ENCODE measurements around the gene DSCAML1. TPM values are rescaled to one million over a fixed set of nuclear protein-coding genes. Genes with fewer than 3 reads are reported as not detected.

The DSCAML1 gene
- total RNA-seq, 1 experiment from 2014 or later, result not detected

DNA sequence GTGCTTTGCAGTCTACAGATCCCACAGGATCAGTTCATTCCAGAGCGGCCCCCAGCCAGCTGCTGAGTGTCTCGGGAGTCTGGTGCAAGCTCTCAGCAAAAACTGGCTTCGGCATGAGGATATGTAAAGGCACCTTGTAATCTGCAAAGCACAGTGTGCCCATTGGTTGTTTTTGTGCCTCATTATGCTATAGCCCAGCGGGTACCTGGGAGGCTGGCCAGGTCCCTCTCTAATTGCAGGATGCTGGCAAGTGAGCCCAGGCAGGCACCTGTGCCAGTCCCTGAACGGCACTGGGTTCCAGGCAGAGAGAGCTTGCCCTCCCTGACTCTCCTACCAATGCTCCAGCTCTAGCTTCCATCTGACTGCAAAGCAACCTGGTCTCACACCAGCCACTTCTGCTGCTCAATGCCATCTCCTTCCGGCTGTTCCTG is 128.7 kb downstream of the DSCAML1 start:
- no peak for DNase-seq (ENCODE audit: low read depth)

DNA sequence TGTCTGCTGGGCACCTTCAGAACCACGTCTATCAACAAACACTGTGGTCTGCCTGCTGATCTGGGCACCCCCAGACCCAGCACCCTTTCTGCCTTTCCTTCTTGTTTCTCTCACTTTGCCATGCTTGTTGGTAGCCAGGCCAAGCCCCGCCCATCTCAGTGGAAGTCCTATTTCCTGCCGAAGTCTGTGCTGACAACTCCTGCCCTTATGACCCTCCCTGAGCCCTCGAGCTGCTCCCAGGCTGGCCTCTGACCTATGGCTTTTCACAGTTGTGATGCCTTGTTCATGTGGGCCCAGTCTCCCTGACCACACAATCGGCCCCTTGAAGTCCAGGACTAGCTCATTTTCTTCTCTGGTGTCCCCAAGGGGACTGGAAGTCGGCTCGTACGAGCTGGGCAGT is 132.1 kb downstream of the DSCAML1 start:
- DNase-seq (ENCODE audit: low read depth), result no peak

- DNase-seq (ENCODE audit: low read depth), result no peak
Observed at GRCh38 chr11:117663821-117664220, 133.2 kb downstream of the DSCAML1 start.

- no peak for DNase-seq (ENCODE audit: low read depth)
Observed at GRCh38 chr11:117663414-117663813, 133.6 kb downstream of the DSCAML1 start.

DNA sequence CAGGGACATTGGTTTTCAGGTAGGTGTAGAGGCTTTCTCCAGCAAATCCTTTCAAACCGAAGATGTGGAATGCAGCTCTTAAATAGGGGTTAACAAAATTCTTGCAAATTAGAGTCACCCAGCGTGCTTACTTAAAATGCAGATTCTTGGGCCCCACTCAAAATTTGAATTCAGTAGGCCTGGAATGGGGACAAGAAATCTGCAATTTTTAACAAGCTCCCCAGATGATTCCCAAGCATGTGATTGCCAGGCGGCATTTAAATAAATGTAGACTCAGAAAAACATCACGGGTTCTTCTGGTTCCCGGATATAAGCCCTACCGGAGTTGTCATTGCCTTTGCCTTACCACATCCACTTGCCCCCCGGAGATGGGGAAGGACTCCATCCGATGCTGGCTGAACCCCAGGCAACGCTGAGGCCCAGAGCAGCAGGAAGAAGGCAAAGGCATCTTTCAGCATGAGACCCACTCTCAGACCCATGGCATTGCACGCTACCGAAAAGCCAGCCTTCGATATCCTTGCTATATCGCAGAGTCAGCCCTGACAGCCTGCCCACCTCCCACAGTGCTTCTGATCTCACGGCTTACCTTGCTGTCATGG is 134.2 kb downstream of the DSCAML1 start:
- DNase-seq (ENCODE audit: low read depth), result no peak

DNA sequence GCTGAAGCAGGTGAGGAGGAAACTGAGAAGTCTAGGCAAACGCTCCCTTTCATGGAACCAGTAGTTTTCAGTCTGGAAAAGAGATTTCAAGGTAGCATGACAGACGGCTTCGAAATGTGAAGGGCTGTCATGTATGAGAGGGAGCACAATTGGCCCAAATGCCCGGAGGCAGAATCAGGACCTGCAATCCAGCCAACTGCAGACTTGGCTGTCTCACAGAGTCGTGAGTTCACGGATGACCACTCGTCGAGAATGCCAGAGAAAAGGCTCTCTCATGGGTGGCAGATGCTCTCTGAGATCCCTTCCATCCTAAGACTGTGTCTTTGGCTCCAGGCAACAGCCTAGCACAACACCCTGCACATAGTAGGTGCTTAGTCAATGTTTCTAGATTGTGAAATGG is 134.8 kb downstream of the DSCAML1 start:
- no peak for DNase-seq (ENCODE audit: low read depth)

- DNase-seq (ENCODE audit: low read depth), result no peak
Observed at GRCh38 chr11:117658809-117659208, 138.2 kb downstream of the DSCAML1 start.

- DNase-seq (ENCODE audit: low read depth), result no peak
Observed at GRCh38 chr11:117657794-117658193, 139.2 kb downstream of the DSCAML1 start.

DNA sequence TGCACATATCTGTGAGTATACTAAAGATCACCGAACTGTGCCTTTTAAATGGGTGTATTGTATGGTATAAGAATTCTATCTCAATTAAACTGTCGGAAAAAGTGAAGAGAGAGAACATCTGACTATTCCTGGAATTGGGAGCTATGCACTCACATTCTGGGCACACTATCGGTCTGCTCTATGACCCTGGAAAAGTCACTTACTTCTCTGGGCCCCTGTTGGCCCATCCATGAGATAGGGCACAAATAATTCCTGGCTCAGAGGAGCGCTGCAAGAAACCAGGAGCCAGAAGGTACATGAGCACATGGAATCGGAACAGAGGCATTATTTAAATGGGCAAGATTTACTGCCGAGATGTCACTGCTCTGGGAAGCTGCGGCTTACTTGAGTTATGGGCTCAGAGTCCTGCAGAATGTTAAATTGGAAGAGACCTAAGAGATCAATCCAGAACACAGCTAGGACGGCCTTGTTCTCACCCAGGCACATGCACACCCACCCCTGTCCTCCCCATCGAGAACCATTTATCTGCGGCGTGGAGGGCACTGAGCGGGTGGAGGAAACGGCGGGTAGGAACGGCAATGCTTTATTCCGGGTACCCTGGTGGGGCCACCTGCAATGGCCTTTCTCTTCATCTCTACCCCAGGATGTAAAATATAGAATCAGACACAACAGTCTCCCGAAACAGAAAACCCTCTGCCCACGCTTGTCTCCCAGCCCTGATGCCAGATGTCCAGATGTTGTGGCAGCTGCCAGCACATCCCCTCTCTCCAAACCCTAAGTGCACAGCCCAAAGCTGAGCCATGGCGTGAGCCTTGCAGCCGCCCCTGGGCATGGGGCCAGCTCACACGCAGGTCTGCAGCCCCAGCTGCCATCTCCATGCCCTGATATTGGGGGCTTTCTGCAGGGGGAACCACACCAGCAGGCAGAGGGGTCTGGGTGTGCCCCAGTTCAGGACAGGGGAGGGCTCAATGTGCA is 142.4 kb downstream of the DSCAML1 start:
- DNase-seq (ENCODE audit: low read depth), result no peak

DNA sequence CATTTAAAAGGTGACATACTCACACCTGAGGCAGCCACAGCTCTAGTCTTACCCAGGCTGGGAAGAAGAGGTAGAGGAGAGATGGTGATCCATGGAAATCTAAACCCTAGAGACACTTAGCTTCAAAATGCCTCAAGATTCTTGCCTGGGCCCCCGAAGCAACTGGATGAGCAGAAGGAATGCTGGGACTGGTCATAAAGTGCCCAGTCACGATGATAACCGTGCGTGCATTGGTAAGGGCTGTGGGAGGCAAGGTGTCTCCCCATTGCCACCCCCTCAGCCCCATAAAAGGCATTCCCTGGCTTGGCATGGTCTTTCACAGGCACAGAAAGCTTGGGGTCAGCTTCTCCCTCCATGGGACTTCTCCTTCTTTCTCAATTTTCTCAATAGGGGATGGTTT is 144.5 kb downstream of the DSCAML1 start:
- no peak for DNase-seq (ENCODE audit: low read depth)

GRCh38 chr11:117649296-117650055 is 147.5 kb downstream of the DSCAML1 start:
- DNase-seq (ENCODE audit: low read depth), result no peak

- DNase-seq (ENCODE audit: low read depth), result no peak
Observed at GRCh38 chr11:117647872-117648271, 149.1 kb downstream of the DSCAML1 start.

GRCh38 chr11:117647207-117647606 is 149.8 kb downstream of the DSCAML1 start:
- DNase-seq (ENCODE audit: low read depth), result no peak

DNA sequence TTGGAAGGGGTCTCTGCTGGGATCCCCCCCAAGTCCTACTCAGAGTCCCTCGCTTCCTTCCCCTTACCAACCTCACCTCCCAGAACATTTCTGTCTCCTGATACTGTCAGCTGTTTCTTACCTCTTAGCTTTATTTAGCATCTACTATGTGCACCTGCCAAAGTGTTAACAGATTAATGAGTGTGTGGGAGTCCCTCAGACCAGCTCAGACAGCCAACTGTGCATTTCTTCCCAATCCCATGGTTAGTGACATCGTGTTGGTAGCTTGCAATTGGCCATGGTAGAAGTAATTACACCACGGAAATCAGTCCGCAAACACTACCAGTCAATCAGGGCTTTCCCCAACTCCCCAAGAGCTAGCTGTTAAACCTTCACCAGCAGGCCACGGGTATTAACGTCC is 150.6 kb downstream of the DSCAML1 start:
- DNase-seq (ENCODE audit: low read depth), result no peak

DNA sequence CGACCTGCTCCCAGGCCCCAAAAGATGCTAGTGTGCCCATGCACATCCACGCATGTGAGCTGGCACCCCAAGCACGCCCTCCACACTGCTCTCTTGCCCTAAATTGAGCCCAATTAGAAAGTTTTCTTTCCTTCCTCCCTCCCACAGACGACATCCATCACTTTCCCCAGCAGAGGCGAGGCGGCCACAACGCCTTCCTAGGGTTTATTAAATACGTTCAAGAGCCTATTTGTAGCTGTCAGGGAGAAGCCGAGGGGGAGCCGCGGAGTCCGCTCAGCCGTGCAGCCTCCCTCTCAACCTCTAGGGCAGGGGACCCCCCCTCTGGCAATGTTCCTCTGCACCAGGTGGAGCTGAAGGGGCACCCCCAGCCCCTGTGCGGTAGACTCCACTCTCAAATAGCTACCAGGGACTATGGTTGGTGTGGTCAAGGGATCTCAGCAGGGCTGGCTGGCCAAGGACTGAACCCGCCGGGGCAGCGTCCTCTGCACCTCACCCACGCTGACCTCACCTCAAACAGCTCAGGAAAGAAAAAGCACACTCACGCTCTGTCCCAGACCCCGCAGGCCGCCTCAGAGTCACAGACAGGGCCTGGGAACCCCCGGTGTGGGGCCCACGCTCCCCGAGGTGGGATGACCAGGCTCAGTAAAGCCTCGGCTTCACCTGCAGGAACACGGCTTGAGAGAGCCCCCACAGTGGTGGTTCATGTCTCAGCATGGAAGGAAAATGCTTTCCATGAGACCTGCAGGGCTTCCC is 152.4 kb downstream of the DSCAML1 start:
- no peak for DNase-seq (ENCODE audit: low read depth)

GRCh38 chr11:117643606-117644300 is 153.3 kb downstream of the DSCAML1 start:
- no peak for DNase-seq (ENCODE audit: low read depth)

- DNase-seq (ENCODE audit: low read depth), result no peak
Observed at GRCh38 chr11:117642835-117643234, 154.2 kb downstream of the DSCAML1 start.

DNA sequence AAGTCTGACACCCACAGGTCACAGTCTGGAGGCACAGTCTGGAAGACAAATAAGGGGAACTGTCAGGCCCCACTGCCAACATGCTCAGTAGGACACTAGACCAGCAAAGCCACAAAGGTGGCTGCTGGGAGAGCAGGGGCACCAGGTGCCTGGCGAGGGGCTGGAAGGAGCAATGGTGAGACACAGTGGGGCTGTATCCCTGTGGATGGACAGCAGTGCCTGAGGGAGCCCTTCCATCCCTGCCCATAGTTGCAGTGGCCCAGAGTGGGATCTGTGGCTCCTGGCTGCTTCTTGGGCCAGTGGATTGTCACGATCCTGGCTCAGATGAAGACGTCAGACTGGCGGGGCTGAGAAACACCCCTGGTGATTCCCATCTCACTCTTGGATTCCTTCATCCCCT is 154.6 kb downstream of the DSCAML1 start:
- DNase-seq (ENCODE audit: low read depth), result no peak

DNA sequence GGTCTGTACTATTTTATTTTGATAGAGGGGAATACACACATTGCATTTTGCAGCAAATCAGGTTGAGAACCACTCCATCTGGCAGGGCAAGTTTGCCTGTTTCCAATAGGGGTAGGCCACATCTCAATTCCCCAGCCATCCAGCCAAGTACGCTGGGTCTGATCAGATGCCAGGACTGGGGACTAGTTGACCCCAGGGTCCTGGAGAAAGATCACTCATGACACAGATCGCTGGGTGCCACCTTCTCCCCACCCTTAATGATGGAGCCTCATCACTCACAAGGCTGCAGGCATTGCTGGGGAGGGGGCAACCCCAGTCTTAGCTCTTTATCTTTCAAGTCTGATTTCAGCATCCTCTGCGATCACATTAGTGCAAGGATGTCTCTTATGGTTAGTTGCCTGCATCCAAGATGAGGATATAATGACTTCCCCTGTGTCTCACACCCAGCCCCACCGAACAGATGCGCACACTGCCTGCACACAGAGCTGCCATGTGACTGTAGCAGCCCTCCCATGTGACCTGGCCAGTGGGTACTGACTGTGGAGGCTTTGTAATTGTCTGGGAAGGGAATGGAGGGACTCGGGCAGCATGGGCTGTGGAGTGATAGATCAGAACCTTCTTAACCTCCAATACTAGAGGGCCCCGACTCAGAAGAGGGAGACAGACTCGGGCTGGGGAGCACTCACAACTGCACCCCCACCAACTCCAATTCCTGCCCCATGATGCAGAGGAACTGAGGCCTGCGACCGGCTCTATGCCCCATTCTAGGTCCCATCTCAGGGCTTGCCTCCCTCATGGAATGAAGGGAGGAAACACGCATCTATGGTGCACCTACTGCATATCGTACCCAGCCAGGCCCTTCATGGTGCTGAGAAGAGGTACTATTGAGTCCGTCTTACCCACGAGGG is 155.8 kb downstream of the DSCAML1 start:
- no peak for DNase-seq (ENCODE audit: low read depth)

DNA sequence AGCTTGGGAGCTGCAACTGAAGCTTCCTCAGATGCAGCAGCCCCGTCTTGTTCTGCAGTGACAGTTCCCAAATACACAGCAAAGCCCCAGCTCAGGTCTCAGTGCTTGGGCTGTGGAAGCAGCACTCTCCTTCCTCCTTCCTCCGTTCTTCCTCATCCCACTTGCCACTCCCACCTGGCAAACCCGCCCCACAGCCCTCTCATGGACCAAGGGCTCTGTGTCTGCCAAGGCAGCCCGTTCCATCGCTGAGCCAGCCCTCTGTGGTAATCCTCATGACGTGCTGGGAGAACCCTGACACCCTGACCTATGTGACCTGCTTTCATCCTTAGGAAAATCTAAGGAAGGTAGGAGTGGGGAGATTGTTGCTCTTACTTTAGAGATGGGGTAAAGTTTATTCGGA is 157.0 kb downstream of the DSCAML1 start:
- DNase-seq (ENCODE audit: low read depth), result no peak

Data from M059J (cell line).